ENCODE measurements around the gene PRKN.

Gene PRKN

DNA sequence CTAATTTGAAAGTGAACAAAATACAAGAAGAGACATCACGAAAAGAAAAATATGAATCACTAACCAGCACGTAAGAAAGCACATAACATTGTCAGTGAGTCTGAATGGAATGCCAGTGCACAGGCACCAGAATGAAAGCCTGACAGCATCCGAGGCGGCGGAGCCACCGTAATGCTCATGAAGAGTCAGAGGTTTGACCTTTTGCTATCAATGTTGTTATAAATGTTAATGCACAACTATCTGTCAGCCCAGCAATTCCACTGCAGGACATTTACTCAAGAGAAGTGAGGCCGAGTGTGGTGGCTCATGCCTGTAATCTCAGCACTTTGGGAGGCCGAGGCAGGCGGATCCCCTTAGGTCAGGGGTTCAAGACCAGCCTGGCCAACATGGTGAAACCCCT is 562.1 kb downstream of the PRKN start:
- H3K9me3 ChIP-seq (ENCODE audit: severe bottlenecking) = no peaks in the 10 kb centered on the region
- no peak for DNase-seq
- H3K4me3 ChIP-seq (ENCODE audit: low read depth, low read length) = no peak overlapping the region
- H3K27me3 ChIP-seq (ENCODE audit: insufficient read depth, low read depth, severe bottlenecking) = no peaks in the 10 kb centered on the region
- H3K36me3 ChIP-seq = no peaks in the 10 kb centered on the region
- TF ChIP-seq, protein P1, sequence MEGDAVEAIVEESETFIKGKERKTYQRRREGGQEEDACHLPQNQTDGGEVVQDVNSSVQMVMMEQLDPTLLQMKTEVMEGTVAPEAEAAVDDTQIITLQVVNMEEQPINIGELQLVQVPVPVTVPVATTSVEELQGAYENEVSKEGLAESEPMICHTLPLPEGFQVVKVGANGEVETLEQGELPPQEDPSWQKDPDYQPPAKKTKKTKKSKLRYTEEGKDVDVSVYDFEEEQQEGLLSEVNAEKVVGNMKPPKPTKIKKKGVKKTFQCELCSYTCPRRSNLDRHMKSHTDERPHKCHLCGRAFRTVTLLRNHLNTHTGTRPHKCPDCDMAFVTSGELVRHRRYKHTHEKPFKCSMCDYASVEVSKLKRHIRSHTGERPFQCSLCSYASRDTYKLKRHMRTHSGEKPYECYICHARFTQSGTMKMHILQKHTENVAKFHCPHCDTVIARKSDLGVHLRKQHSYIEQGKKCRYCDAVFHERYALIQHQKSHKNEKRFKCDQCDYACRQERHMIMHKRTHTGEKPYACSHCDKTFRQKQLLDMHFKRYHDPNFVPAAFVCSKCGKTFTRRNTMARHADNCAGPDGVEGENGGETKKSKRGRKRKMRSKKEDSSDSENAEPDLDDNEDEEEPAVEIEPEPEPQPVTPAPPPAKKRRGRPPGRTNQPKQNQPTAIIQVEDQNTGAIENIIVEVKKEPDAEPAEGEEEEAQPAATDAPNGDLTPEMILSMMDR (IDR thresholded peaks at IDR 0.05; ENCODE audit: low read depth, low read length) = no peak
- no peak overlapping the region for H3K27ac ChIP-seq

DNA sequence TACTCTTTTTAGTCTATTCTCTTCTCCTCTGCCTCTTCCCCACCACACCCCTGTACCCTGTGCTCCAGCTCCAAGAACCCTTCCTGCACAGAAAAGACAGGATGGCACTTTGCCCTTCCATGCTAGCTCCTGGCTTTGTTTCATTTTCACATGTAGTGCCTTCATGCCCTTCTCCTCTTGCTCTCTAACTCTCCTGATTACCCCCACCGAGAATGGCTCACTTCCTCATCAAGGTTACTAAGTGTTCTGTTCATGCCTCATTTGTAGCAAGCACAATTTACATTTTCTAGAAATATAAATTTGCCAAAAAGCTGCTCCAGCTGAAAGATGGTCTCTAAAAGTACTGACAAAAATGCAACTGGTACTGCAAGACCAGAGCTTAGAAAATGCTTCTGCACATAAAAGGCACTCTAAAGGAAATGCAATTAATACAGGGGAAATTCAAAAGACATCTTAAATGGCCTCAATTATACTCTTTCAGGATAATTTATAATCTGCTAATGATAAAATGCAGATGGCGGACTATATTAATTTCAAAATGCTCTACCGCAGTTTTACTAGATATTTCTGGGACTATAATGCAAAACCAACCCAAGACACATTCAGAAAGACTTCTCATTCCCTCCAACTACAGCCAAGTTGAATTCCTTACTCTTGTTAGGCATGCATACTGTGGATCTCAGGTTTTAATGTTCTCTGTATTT is 570.2 kb downstream of the PRKN start:
- no peaks in the 10 kb centered on the region for H3K36me3 ChIP-seq
- no peaks in the 10 kb centered on the region for H3K27me3 ChIP-seq (ENCODE audit: insufficient read depth, low read depth, severe bottlenecking)
- DNase-seq = no peak
- TF ChIP-seq, protein P1 (IDR thresholded peaks at IDR 0.05; ENCODE audit: low read depth, low read length) = no peak
- H3K4me3 ChIP-seq (ENCODE audit: low read depth, low read length) = no peak overlapping the region
- no peak overlapping the region for H3K27ac ChIP-seq
- no peaks in the 10 kb centered on the region for H3K9me3 ChIP-seq (ENCODE audit: severe bottlenecking)

DNA sequence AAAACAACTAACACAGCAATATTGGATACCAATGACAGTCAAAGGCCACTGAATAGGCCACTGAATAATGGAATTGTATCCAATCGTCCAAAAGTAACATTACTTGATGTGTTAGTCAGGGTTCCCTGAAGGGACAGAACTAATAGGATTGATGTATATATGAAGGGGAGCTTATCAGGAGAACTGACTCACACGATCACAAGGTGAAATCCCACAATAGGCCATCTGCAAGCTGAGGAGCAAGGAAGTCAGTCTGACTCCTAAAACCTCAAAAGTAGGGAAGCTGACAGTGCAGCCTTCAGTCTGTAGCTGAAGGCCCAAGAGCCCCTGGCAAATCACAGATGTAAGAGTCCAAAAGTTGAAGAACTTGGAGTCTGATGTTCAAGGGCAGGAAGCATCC is 571.4 kb downstream of the PRKN start:
- Histone ChIP-seq H3K36me3 (no peaks in the 10 kb centered on the region), H3K27ac (no peak overlapping the region), H3K9me3 (ENCODE audit: severe bottlenecking) (no peaks in the 10 kb centered on the region), H3K27me3 (ENCODE audit: insufficient read depth, low read depth, severe bottlenecking) (no peaks in the 10 kb centered on the region), H3K4me3 (ENCODE audit: low read depth, low read length) (no peak overlapping the region)
- TF ChIP-seq, protein P1 (IDR thresholded peaks at IDR 0.05; ENCODE audit: low read depth, low read length) = no peak
- no peak for DNase-seq

DNA sequence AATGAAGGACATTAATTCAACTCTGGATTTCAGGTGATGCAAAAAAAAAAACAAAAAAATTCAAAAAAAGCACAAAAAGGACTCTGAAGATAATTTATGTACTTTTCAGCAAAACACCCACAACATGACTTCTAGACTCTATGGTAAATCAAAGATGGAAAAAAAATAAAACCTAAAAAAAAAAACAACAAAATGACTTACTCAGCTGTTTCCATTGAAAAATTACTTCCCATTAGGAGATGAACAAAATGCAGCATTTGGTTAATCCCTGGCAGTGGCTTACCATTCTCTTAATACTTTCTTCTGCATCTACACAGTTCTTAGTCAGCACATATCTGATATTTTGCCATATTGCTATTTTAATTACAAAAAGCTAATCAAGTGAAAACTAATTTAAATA is 572.6 kb downstream of the PRKN start:
- no peak for DNase-seq
- H3K36me3 ChIP-seq = no peaks in the 10 kb centered on the region
- H3K27ac ChIP-seq = no peak overlapping the region
- TF ChIP-seq, protein P1 (IDR thresholded peaks at IDR 0.05; ENCODE audit: low read depth, low read length) = no peak
- H3K4me3 ChIP-seq (ENCODE audit: low read depth, low read length) = no peak overlapping the region
- no peaks in the 10 kb centered on the region for H3K9me3 ChIP-seq (ENCODE audit: severe bottlenecking)
- no peaks in the 10 kb centered on the region for H3K27me3 ChIP-seq (ENCODE audit: insufficient read depth, low read depth, severe bottlenecking)

DNA sequence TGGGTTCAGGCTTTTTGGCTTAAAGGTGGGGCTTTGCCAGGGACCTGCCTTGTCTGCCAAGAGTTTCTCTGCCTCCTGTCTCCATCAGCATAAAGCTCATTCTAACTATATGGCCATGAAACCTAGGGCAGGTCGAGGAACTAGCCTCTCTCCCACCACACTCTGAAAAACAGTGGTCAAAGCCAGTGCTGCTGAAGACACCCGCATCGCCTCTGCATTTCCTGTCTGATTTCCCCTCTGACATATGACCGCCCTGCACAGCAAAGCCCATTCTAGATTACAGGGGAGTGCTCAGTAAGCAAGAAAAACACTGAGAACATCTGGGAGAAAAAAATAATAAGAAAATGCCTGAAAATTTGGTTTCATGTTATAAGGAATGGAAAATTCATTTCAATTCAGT is 573.6 kb downstream of the PRKN start:
- Histone ChIP-seq H3K27me3 (ENCODE audit: insufficient read depth, low read depth, severe bottlenecking) (no peaks in the 10 kb centered on the region), H3K27ac (no peak overlapping the region), H3K36me3 (no peaks in the 10 kb centered on the region), H3K9me3 (ENCODE audit: severe bottlenecking) (no peaks in the 10 kb centered on the region), H3K4me3 (ENCODE audit: low read depth, low read length) (no peak overlapping the region)
- TF ChIP-seq, protein P1 (IDR thresholded peaks at IDR 0.05; ENCODE audit: low read depth, low read length) = no peak
- no peak for DNase-seq

DNA sequence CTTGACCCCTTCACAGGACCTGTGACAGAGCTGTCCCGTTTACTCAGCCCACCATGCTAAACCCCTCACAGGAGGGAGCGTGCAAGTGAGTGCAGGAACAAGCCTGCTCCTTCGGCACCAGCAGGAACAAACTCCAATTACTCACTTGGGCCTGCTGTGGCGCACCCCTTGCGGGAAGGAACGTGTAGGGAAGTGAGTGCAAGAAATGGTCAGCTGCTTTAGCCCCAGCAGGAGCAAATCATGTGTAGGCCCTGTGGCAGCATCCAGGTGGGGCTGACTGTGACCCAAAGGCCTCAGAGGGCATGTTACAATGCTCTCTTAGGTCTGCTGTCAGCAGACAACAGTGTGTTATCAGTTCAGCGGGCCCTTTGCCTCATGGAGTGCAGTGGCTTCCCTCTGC is 574.4 kb downstream of the PRKN start:
- Histone ChIP-seq H3K36me3 (no peaks in the 10 kb centered on the region), H3K9me3 (ENCODE audit: severe bottlenecking) (no peaks in the 10 kb centered on the region), H3K27ac (no peak overlapping the region), H3K27me3 (ENCODE audit: insufficient read depth, low read depth, severe bottlenecking) (no peaks in the 10 kb centered on the region), H3K4me3 (ENCODE audit: low read depth, low read length) (no peak overlapping the region)
- DNase-seq = no peak
- TF ChIP-seq, protein P1 (IDR thresholded peaks at IDR 0.05; ENCODE audit: low read depth, low read length) = no peak
